Activated CD4-positive, alpha-beta T cell treated with anti-CD3 and anti-CD28 coated beads, Interleukin-2, amount 10 ng/mL, durations not matched to agents 7 days and 5 days (primary cell): ENCODE measurements around the gene SPATA6L. TPM values are rescaled to one million over a fixed set of nuclear protein-coding genes. Genes with fewer than 3 reads are reported as not detected.
A peak's percentile ranks its signal among the peaks of the same experiment; 100 is the strongest.

Source experiments
- CTCF ChIA-PET: fragments of 350-600 bp; sonication (Branson Sonifier 250); formaldehyde crosslinking; loops from one replicate; lab custom pipeline; 2021; ENCODE audit warnings: antibody characterized with exemption; lab: Charles Lee
- POLR2A ChIA-PET: fragments of 350-600 bp; sonication (Branson Sonifier 250); formaldehyde crosslinking; loops from one replicate; lab custom pipeline; 2021; ENCODE audit warnings: antibody characterized with exemption; lab: Charles Lee
- DNase-seq: peaks from one replicate; pipeline ENCODE4 v3.0.0-alpha.2; 2020
- H3K27ac Mint-ChIP-seq: one replicate; pipeline ENCODE4 v1.8.0; 2021; ENCODE audit warnings: mild to moderate bottlenecking, moderate library complexity, mixed read lengths
- H3K27me3 Mint-ChIP-seq: one replicate; pipeline ENCODE4 v1.8.0; 2021; ENCODE audit warnings: mixed read lengths
- H3K36me3 Mint-ChIP-seq: one replicate; pipeline ENCODE4 v1.8.0; 2021; ENCODE audit warnings: low read depth, mixed read lengths
- H3K4me1 Mint-ChIP-seq: one replicate; pipeline ENCODE4 v1.8.0; 2021; ENCODE audit warnings: mixed read lengths
- H3K4me3 Mint-ChIP-seq: one replicate; pipeline ENCODE4 v1.8.0; 2021; ENCODE audit warnings: mild to moderate bottlenecking, moderate library complexity, mixed read lengths
- H3K9me3 Mint-ChIP-seq: one replicate; pipeline ENCODE4 v1.8.0; 2021; ENCODE audit warnings: mixed read lengths
- total RNA-seq, 2 experiments: library from RNA; stranded (reverse); gene quantifications; one replicate each; pipeline ENCODE4 v1.2.3, GENCODE V29; 2021

Gene SPATA6L
- total RNA-seq, 2 experiments from 2014 or later = 0.40 to 0.42 TPM

DNA sequence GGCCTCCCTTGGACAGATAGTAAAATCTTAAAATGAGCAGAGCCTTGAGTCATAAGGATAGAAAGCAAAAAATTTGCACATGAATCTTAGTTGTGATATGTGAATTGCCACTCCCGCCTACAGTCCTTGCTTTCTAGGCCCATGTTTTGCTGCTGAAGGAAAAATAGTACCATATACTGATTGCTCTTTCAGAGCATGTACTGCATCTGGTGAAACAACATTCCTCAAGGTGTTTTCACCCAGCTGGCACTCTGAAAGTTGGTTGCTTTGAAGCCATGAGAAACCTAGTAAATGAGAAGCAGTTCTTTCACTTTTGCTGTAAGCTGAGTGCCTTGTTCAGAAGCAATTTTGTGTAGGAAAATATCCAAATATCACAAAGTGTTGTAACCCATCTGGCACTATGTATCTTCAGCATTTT is 23.4 kb upstream of the SPATA6L start:
- Mint-ChIP-seq H3K4me1 (peaks cover 13% of the 10 kb centered on the region), H3K27ac (no peak overlapping the region), H3K4me3 (no peak overlapping the region), H3K9me3 (no peaks in the 10 kb centered on the region), H3K36me3 (peaks cover 37% of the 10 kb centered on the region), H3K27me3 (no peaks in the 10 kb centered on the region)
- ChIA-PET CTCF (no interaction called here), POLR2A (no interaction called here)
- no peak for DNase-seq

DNA sequence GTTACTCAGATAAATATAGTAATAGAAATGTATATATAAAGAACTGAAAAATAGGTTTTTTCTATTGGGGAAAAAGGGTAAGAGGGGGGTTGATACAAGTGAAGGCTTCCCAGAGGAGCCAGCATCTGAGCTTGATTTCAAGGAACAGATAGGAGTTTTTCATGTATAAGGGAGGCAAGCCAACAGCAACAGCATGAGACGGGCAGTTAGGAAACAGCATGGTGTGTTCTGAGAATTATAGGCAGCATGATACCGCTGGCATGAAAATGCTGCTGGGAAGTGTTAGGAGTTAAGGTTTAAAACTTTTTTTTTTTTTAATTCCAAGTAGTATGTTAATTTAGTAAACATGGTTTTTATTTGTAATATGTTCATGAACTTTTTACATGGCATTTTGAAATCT is 22.7 kb upstream of the SPATA6L start:
- DNase-seq = no peak
- Mint-ChIP-seq H3K4me3 (no peak overlapping the region), H3K27ac (no peak overlapping the region), H3K36me3 (peaks cover 34% of the 10 kb centered on the region), H3K27me3 (no peaks in the 10 kb centered on the region), H3K4me1 (peaks cover 13% of the 10 kb centered on the region), H3K9me3 (no peaks in the 10 kb centered on the region)
- CTCF ChIA-PET = no interaction called here
- POLR2A ChIA-PET = no interaction called here

DNA sequence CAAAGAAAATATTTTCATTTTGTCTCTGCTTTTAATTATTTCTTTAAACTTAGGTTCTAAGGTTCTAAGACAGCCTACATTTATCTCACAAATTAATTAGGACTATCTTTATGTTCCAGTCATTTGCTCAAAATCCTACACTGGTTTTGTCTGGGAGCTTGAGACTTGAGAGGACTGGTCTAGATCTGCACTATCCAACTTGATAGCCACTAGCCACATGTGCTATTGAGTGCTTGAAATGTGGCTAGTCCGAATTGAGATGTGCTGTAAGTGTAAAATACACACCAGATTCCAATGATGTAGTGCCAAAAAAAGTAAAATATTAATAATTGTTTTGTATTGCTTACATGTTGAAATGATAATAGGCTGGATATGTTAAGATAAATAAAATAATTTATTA is 20.3 kb upstream of the SPATA6L start:
- POLR2A ChIA-PET = no interaction called here
- no peak for DNase-seq

DNA sequence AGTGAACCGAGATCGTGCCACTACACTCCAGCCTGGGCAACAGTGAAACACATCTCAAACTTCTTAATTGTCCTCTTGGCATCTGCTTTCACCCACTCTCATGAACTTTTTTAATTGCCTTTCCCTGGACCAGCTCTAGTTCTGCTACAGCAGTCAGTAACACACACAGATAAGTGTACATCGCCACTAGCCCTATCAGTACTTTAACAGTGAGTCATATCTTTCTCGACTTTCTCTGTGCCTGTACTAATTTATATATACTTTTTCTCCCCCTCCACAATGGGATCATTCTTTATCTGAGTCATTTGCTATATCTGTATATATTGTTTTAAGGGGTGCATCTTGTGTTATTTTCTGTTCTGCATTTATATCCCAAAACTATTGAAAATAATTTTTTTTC is 19.8 kb upstream of the SPATA6L start:
- ChIA-PET CTCF (no interaction called here), POLR2A (no interaction called here)
- no peak overlapping the region for H3K4me3 Mint-ChIP-seq

More for the DNA sequence above, 20.3 kb upstream of the SPATA6L start:
- Mint-ChIP-seq H3K4me3 (no peak overlapping the region), H3K27me3 (no peaks in the 10 kb centered on the region), H3K36me3 (peaks cover 34% of the 10 kb centered on the region), H3K9me3 (no peaks in the 10 kb centered on the region), H3K4me1 (peaks cover 19% of the 10 kb centered on the region), H3K27ac (no peak overlapping the region)
- CTCF ChIA-PET = no interaction called here

DNA sequence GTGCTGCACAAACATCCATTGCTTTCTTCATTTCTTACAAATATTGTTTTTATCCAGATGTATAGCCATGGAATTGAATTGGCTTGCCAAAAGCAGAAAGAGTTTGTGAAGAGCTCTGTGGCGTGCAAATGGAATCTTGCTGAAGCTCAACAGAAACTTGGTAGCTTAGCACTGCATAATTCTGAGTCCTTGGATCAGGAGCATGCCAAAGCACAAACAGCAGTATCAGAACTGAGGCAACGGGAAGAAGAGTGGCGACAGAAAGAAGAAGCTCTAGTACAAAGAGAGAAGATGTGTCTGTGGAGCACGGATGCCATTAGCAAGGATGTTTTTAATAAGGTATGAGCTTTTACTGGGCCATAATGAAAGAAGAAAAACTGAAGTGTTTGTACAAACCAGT is 18.5 kb upstream of the SPATA6L start:
- CTCF ChIA-PET = interaction anchor here (0.7 to 1.1 kb wide), 2 partner anchors 14 to 17 kb away, joined by 3 read pairs; no protein-coding TSS in a partner anchor
- H3K4me1 Mint-ChIP-seq = peaks cover 14% of the 10 kb centered on the region
- no peaks in the 10 kb centered on the region for H3K9me3 Mint-ChIP-seq
- H3K27ac Mint-ChIP-seq = no peak overlapping the region
- peaks cover 22% of the 10 kb centered on the region for H3K36me3 Mint-ChIP-seq
- no peak for DNase-seq
- no peaks in the 10 kb centered on the region for H3K27me3 Mint-ChIP-seq
- no peak overlapping the region for H3K4me3 Mint-ChIP-seq
- POLR2A ChIA-PET = no interaction called here

More for the DNA sequence above, 19.8 kb upstream of the SPATA6L start:
- H3K27ac Mint-ChIP-seq = no peak overlapping the region
- no peaks in the 10 kb centered on the region for H3K9me3 Mint-ChIP-seq
- DNase-seq = no peak
- peaks cover 19% of the 10 kb centered on the region for H3K4me1 Mint-ChIP-seq
- H3K27me3 Mint-ChIP-seq = no peaks in the 10 kb centered on the region
- H3K36me3 Mint-ChIP-seq = peaks cover 33% of the 10 kb centered on the region

DNA sequence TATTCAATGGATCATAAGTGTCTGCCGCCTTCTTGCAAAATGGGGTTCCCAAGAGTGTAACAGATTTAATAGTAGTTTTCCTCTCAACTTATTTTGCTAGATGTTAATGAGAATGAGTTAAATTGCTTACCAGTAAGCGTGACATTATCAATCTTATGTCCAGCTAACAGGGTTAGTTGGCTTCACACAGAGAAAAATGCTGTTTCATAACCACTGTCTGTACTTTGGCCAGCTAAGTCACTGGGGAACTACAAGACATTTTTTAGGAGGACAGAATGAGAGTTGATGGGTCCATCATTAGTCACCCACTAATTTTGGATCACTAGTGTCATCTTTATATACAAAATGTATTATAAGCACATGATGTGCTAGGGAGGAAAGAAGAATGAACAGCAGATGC is 14.5 kb upstream of the SPATA6L start:
- POLR2A ChIA-PET = no interaction called here

DNA sequence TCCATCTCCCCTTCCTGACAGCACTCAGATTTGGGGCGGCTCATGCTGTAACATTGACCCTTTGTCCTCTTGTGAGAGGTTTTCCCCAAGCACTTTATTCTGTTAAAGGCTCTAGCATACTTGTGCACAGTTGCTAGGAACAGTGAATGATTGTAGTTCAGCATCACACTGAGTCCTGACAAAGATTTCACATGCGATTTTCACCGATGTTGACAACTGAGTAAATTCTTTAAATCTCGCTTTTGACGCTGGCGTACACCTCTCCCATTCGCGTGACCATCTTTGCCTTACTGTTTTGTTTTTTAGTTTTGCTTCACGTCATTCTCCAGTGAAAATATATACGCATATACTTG is 13.9 kb upstream of the SPATA6L start:
- CTCF ChIA-PET = no interaction called here
- no peaks in the 10 kb centered on the region for H3K27me3 Mint-ChIP-seq
- H3K4me3 Mint-ChIP-seq = no peak overlapping the region

More for the DNA sequence above, 14.5 kb upstream of the SPATA6L start:
- Mint-ChIP-seq H3K27ac (no peak overlapping the region), H3K4me3 (no peak overlapping the region), H3K9me3 (no peaks in the 10 kb centered on the region), H3K27me3 (no peaks in the 10 kb centered on the region), H3K36me3 (peaks cover 19% of the 10 kb centered on the region), H3K4me1 (peaks cover 8% of the 10 kb centered on the region)
- DNase-seq = no peak
- CTCF ChIA-PET = no interaction called here

DNA sequence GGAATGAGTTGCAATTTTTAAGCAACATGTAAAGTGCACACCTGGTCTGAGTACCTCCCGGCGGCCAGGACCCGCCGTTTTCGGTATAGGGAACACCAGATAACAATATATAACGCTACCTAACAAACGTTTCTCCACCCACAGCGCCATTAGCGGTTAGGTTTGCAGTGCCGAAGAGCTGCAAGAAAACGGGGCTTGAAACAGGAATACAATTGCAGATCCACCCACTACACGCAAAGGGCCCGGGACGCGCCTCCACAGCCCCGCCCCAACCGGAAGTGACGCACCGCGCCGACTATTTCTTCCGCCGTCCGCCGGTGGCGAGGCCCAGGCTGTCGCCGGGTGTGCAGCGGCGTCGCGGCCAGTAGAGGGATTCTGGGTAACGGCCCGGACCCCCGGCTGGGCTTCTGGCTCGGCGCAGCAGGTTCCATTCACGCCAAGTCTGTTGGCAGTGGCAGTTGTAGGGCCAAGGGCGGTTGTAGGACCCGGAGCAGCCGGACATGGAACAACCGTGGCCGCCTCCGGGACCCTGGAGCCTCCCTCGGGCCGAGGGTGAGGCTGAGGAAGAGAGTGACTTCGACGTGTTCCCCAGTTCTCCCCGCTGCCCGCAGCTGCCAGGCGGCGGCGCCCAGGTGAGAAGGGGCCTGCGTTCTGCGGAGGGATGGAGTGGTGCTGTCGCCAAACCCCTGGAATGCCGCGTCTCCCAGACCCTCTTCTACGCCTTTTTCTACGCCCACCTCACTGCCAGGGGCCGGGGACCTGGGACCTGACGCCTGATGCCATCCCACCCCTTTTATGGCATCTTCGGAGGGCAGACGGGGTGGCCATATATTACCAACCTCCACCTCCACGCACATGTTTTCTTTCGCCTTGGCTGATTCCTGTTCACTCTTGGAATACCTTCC is 13.2 kb upstream of the SPATA6L start, which contains the start of gene CDC37L1:
Gene CDC37L1, plus strand, starts transcription at position 302 of the 905 bp plus-strand sequence. Its CDS starts 199 bp downstream, at position 501.
- CTCF ChIA-PET = interaction anchor here (0.8 to 1.0 kb wide), 2 partner anchors 17 to 36 kb away, joined by 3 read pairs; partner anchors contain the start of gene PLPP6
- Mint-ChIP-seq H3K4me3 (no peak within 1 kb of the TSS), H3K27ac (no peak within 1 kb of the TSS), H3K27me3 (no peaks in the 10 kb centered on the region), H3K9me3 (no peaks in the 10 kb centered on the region), H3K36me3 (peaks cover 12% of the 10 kb centered on the region), H3K4me1 (peaks cover 6% of the 10 kb centered on the region)
- POLR2A ChIA-PET = interaction anchor here (0.6 to 0.7 kb wide), 2 partner anchors 14 to 61 kb away, joined by 3 read pairs; no protein-coding TSS in a partner anchor
- DNase-seq = peak; percentile 98

More for the DNA sequence above, 13.9 kb upstream of the SPATA6L start:
- H3K9me3 Mint-ChIP-seq = no peaks in the 10 kb centered on the region
- no peak for DNase-seq
- peaks cover 6% of the 10 kb centered on the region for H3K4me1 Mint-ChIP-seq
- peaks cover 18% of the 10 kb centered on the region for H3K36me3 Mint-ChIP-seq
- no peak overlapping the region for H3K27ac Mint-ChIP-seq
- POLR2A ChIA-PET = no interaction called here

DNA sequence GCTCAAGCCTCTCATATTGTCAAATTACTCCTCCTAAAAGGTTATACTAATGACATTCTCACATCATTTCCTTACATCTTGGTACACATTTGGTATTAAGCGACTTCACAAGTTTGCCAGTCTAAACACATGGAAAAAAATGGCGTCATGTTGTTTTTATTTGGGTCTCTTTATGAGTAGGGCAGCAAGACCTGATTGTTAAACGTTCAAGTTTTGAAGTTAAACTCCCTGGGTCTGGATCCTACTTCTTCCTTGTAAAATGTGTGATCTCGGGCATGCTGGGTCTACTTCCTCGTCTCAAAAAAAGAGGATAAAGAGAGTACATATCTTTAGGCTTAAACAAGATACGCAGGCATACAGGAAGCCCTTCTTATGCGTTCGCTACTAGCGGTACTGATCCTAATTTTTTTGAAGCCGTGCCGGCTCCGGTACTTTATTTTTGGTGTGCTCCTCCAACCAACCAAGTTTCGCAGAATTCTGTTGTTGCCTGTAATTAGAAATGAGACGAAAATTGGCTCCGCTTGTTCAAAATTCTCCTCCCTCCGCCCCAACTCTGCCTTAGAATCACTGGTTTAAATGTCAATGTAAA is 12.5 kb upstream of the SPATA6L start:
- CTCF ChIA-PET = interaction anchor here (0.8 to 1.0 kb wide), 2 partner anchors 16 to 37 kb away, joined by 3 read pairs; partner anchors contain the start of gene PLPP6
- Mint-ChIP-seq H3K4me3 (no peak overlapping the region), H3K9me3 (no peaks in the 10 kb centered on the region), H3K27me3 (no peaks in the 10 kb centered on the region), H3K4me1 (peaks cover 6% of the 10 kb centered on the region), H3K36me3 (peaks cover 12% of the 10 kb centered on the region), H3K27ac (no peak overlapping the region)
- POLR2A ChIA-PET = no interaction called here
- DNase-seq = peak; percentile 43

DNA sequence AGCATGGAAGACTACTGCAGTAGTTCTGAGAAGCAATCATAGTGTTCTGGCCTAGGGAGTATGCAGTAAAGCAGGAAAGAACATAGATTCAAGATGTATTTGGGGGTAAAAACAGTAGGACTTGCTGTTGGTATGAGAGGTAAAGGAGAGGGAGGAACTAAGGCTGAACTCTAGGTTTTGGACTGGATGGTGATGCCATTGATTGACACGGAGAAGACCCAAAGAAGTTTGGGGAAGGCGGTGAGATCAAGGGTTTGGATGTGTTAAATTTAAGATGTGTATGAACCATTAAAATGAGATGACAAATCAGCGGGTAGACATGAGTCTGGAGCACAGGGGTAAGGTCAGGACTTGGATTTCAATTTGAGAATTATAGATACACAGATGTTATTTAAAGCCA is 11.1 kb upstream of the SPATA6L start:
- CTCF ChIA-PET = interaction anchor here (0.6 to 1.4 kb wide), 3 partner anchors 21 to 280 kb away, joined by 4 to 6 read pairs (median 4); no protein-coding TSS in a partner anchor
- peaks cover 5% of the 10 kb centered on the region for H3K36me3 Mint-ChIP-seq
- H3K27me3 Mint-ChIP-seq = no peaks in the 10 kb centered on the region
- H3K4me1 Mint-ChIP-seq = no peaks in the 10 kb centered on the region
- no peak overlapping the region for H3K27ac Mint-ChIP-seq
- no peak overlapping the region for H3K4me3 Mint-ChIP-seq
- DNase-seq = no peak
- POLR2A ChIA-PET = no interaction called here
- H3K9me3 Mint-ChIP-seq = no peaks in the 10 kb centered on the region

DNA sequence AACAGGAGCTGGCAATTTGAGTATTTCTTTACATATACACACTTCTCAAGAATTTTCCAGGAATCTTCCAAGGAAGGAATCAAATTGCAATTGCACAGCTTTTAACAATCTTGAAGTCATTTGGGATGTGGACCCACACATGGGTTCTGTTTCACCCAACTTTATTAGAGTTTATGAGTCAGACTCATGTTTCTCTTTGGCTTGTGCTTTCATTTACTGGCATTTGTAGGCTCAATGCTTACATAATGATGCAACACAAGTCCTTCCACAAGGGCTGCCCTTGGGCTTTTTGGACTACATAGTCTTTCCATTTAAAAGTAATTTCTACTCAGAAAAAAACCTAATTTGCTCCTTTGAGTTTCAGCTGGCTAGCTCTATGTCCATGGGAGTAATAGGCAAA is 8.5 kb upstream of the SPATA6L start:
- POLR2A ChIA-PET = interaction anchor here (1.1 kb wide), 1 partner anchor 954 kb away, joined by 3 read pairs; the partner anchor contains the start of gene RIC1
- H3K9me3 Mint-ChIP-seq = no peaks in the 10 kb centered on the region

DNA sequence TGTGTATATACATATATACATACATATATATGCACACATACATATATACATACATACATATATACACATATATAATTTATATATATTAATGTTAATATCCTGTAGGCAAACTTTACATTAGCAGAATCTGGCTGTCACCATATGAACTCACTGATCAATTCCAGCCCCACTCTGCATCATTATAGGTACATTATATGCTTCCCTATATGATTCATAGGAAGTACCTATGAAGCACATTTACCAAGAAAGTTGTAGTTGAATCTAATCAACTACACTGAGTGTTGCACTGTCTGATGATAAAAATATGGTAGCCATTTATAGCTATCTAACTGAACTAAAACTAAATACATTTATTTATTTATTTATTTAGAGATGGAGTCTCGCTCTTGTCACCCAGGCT is 5.5 kb upstream of the SPATA6L start:
- Mint-ChIP-seq H3K27ac (no peak overlapping the region), H3K4me1 (peaks cover 35% of the 10 kb centered on the region), H3K36me3 (peaks cover 2% of the 10 kb centered on the region), H3K9me3 (no peaks in the 10 kb centered on the region), H3K27me3 (no peaks in the 10 kb centered on the region), H3K4me3 (no peak overlapping the region)
- no peak for DNase-seq
- ChIA-PET POLR2A (no interaction called here), CTCF (interaction anchor here (0.9 to 1.5 kb wide), 4 partner anchors 27 to 333 kb away, joined by 3 read pairs; no protein-coding TSS in a partner anchor)

More for the DNA sequence above, 8.5 kb upstream of the SPATA6L start:
- Mint-ChIP-seq H3K4me3 (no peak overlapping the region), H3K27me3 (no peaks in the 10 kb centered on the region), H3K27ac (no peak overlapping the region), H3K36me3 (peaks cover 2% of the 10 kb centered on the region), H3K4me1 (peaks cover 15% of the 10 kb centered on the region)
- CTCF ChIA-PET = interaction anchor here (1.4 kb wide), 1 partner anchor 9 kb away, joined by 6 read pairs; the partner anchor contains the start of gene SPATA6L
- DNase-seq = no peak
